Fibroblast of skin of scalp (primary cell): ENCODE data around the gene TLR6.
"Not testable (repeated sequence)": the region's sequence is repeated elsewhere in the genome, so short reads cannot be mapped to it uniquely, and the experiment has no call there.

Experiments
- DNase-seq: peaks from one replicate; pipeline ENCODE4 v3.0.0-alpha.2; 2013

The TLR6 gene

GRCh38 chr4:38821739-38822138 is 34.9 kb downstream of the TLR6 start:
- DNase-seq: no peak

DNA sequence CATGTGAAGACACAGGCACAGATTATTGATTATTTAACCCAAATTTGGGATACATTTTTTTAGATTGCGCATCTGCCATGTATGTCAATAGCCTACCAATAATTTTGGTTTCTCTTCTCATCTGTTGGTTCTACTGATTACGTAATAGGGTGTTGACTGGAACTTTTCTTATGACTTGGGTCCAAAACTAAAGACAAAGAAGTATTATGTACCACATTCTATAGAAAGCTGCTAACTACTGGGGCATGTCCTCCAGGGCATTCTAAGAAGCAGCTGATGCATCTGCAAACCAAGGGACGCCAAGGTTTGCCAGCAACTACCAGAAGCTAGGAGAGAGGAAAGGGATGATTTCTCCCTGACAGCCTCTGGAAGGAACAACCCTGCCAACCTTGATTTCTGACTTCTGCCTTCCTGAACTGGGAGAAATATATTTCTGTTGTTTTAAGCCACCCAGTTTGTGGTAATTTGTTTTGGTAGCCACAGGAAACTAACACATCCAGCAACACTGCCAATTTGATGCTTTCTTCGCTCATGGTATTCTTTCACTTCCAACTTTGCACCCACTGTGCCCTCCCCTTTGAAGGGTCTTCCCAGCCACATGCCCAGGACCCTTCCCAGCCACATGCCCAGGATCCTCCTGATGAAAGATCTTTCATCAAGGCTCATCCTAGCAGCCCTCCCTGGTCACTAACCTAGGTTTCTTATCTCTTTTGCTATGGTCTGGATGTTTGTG is 36.1 kb downstream of the TLR6 start:
- no peak for DNase-seq

- peak; percentile 84 for DNase-seq
These were observed 37.0 kb downstream of the TLR6 start for GRCh38 chr4:38819569-38819968.

GRCh38 chr4:38818441-38818976 is 38.1 kb downstream of the TLR6 start:
- DNase-seq: no peak

- DNase-seq: no peak
These were observed 40.5 kb downstream of the TLR6 start for GRCh38 chr4:38815885-38816782.

- no peak for DNase-seq
These were observed 42.2 kb downstream of the TLR6 start for GRCh38 chr4:38814386-38814785.

- no peak for DNase-seq
These were observed 45.3 kb downstream of the TLR6 start for GRCh38 chr4:38811297-38811696.

DNA sequence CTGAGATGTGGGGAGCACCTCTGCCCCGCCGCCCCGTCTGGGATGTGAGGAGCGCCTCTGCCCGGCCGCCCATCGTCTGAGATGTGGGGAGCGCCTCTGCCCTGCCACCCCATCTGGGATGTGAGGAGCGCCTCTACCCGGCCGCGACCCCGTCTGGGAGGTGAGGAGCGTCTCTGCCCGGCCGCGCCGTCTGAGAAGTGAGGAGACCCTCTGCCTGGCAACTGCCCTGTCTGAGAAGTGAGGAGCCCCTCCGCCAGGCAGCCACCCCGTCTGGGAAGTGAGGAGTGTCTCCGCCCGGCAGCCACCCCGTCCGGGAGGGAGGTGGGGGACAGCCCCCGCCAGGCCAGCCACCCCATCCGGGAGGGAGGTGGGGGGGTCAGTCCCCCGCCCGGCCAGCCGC is 49.2 kb downstream of the TLR6 start:
- DNase-seq: not testable (repeated sequence)

GRCh38 chr4:38806251-38806650 is 50.4 kb downstream of the TLR6 start:
- not testable (repeated sequence) for DNase-seq

GRCh38 chr4:38805530-38806145 is 51.0 kb downstream of the TLR6 start:
- DNase-seq: no peak

- peak; percentile 65 for DNase-seq
These were observed 51.8 kb downstream of the TLR6 start, which contains the start of gene TLR1 for GRCh38 chr4:38804654-38805295. TLR1 (minus strand) TSS chr4:38804791; CDS start chr4:38798831, 5,960 bp downstream.

GRCh38 chr4:38803833-38804653 is 52.6 kb downstream of the TLR6 start:
- no peak for DNase-seq

- DNase-seq: no peak
These were observed 53.9 kb downstream of the TLR6 start for GRCh38 chr4:38802561-38803355.

DNA sequence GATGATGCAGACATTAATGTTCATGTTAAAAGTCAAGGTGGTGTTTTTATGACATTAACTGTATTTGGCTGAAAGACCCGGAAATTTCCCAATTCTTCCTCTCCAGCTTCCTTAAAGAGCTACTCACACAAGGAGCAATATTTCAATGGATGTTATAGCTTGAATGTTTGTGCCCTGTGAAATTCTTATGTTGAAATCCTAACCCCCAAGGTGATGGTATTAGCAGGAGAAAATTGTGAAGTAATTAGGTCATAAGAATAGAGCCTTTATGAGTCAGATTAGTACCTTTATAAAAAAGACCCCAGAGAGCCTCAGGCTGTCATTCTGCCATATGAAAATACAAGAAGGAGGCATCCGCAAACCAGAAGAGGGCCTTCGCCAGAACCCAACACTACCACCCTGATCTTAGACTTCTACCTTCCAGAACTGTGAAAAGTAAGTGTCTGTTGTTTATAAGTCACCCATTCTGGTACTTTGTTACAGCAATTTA is 55.6 kb downstream of the TLR6 start:
- no peak for DNase-seq

DNA sequence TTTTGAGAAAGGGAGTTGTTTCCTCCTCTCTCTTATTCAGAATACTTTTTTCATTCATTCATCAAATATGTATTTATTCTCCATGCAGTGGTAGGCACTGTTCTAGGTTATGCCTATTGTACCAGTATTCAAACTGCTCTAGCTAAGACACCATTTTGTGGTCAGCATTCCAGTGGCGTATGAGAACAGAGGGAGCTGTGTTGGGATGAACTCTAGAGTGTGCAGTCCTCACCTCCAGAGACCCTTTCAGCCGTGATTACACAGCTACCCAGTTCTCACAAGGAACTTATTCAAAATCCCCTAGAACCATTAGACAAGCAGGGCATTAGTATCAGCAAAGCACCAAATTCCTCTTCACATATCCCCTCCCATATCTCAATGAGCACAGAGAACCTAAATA is 56.3 kb downstream of the TLR6 start:
- no peak for DNase-seq

DNA sequence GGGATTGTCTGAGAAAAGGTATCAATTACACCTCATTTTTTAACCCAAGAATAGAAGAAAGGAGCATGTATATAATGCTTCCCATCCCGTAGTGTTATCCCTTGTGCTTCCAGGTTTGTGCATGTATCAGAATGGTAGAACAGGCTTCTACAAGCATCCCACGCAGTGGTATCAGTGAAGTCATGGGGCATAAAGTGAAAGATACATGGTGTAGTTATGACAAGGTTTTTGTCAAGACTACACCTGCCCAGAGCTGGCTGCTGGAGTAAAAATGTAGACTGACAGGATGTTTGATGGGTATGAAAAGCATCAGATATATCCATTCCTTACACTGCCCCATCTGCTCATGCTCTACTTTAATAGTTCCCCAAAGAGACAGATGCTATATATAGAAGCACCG is 61.5 kb downstream of the TLR6 start:
- DNase-seq: no peak

GRCh38 chr4:38794051-38794450 is 62.6 kb downstream of the TLR6 start:
- DNase-seq: no peak

DNA sequence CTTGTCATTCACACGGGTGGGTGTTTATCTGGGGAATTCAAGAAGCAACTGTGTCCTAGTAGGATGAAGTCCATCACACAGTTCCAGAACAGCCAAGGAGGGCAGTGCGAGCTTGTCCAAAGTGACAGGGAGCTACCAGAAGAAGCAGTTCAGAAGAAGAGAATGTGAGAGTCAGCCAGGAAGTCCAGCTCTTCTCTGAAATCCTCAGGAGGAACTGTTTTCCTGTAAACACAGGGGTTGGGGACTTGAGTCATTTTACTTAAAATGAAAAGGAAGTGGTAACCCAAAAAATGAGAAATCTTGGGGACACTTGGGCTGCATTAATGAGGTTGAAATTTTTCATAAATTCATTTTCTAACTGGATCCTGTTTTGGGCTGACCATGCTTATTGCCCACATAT is 65.6 kb downstream of the TLR6 start:
- DNase-seq: no peak

GRCh38 chr4:38788317-38788716 is 68.3 kb downstream of the TLR6 start:
- peak; percentile 63 for DNase-seq

GRCh38 chr4:38787693-38788092 is 68.9 kb downstream of the TLR6 start:
- DNase-seq: no peak
